Suprapubic skin (tissue), 4 donors: ENCODE measurements around the gene MORC2.

Source experiments
- POLR2A ChIP-seq, 2 donors: fragments of 450-650 bp; IDR thresholded peaks; one replicate each; pipeline ENCODE4 v1.6.1; 2017; ENCODE audit warnings: antibody characterized with exemption in 2 of 2, mild to moderate bottlenecking in 2 of 2, moderate library complexity in 2 of 2
- POLR2AphosphoS5 ChIP-seq, 3 donors: sonication (generic); formaldehyde crosslinking; IDR thresholded peaks; one replicate each; pipeline ENCODE4 v1.6.1; 2017; ENCODE audit warnings: antibody characterized with exemption in 3 of 3
- TF ChIP-seq, protein P1 (sequence below), 2 donors: fragments of 200-600 bp in 1 of 2; fragments of 450-650 bp in 1 of 2; sonication (generic) in 1 of 2; IDR thresholded peaks; one replicate each; pipeline ENCODE4 v1.5.1; 2016 to 2019; ENCODE audit warnings: antibody characterized with exemption in 2 of 2, mild to moderate bottlenecking in 1 of 2, moderate library complexity in 1 of 2

DNA sequence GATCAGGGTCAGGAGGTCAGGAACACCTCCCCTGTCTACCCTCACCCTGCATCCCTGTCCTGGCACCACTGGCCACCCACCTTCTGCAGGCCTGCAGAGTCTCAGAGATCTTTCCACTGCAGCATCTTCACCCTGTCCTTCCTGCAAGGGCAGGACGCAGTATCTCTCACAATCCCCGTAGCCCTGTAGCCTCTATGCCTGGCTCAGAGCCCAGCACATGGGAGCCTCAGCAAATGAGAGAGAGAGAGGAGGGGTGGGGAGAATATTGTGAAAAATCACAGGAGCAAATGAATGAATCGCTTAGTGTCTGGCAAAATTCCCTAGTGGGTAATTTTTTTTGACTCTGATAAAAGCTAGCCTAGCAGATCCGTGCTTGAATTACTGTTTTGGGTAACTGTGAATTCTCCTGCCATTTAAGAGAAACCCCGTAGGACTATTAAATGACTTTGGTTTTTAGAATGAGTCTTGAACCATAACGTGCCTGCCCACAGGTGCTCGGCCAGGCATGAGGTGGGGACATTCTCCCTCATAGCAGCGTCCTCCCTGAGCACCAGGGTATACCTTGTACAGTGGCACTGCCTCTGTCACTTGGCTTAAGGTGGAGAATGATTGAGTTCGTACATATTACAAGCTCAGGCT is 91.5 kb downstream of the MORC2 start:
- TF ChIP-seq, protein P1, sequence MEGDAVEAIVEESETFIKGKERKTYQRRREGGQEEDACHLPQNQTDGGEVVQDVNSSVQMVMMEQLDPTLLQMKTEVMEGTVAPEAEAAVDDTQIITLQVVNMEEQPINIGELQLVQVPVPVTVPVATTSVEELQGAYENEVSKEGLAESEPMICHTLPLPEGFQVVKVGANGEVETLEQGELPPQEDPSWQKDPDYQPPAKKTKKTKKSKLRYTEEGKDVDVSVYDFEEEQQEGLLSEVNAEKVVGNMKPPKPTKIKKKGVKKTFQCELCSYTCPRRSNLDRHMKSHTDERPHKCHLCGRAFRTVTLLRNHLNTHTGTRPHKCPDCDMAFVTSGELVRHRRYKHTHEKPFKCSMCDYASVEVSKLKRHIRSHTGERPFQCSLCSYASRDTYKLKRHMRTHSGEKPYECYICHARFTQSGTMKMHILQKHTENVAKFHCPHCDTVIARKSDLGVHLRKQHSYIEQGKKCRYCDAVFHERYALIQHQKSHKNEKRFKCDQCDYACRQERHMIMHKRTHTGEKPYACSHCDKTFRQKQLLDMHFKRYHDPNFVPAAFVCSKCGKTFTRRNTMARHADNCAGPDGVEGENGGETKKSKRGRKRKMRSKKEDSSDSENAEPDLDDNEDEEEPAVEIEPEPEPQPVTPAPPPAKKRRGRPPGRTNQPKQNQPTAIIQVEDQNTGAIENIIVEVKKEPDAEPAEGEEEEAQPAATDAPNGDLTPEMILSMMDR (IDR thresholded peaks at IDR 0.05), result no peak
- TF ChIP-seq POLR2AphosphoS5 (IDR thresholded peaks at IDR 0.05), result no peak
- no peak for TF ChIP-seq POLR2A (IDR thresholded peaks at IDR 0.05)
